GM08714 (cell line): Measurements from ENCODE around the gene CTIF.

ENCODE experiments used
- H3K4me3 ChIP-seq: fragments of 200-500 bp; sonication (Bioruptor generic); 2 replicates; pipeline ENCODE4 v1.5.1; 2014; ENCODE audit warnings: mild to moderate bottlenecking, low read length, inconsistent platforms
- ZNF274 ChIP-seq: IDR thresholded peaks from 2 replicates; pipeline ENCODE4 v1.6.1; 2012; ENCODE audit warnings: mild to moderate bottlenecking, low read depth, low read length

The CTIF gene

GRCh38 chr18:48904847-48905394 is 366.1 kb downstream of the CTIF start:
- no peak overlapping the region for H3K4me3 ChIP-seq
- no peak for TF ChIP-seq ZNF274

GRCh38 chr18:48905513-48905912 is 366.7 kb downstream of the CTIF start:
- no peak overlapping the region for H3K4me3 ChIP-seq
- no peak for TF ChIP-seq ZNF274

GRCh38 chr18:48908916-48909315 is 370.1 kb downstream of the CTIF start:
- H3K4me3 ChIP-seq, result no peak overlapping the region
- no peak for TF ChIP-seq ZNF274

GRCh38 chr18:48909721-48910120 is 370.9 kb downstream of the CTIF start:
- no peak for TF ChIP-seq ZNF274
- H3K4me3 ChIP-seq, result no peak overlapping the region

GRCh38 chr18:48910972-48911545 is 372.2 kb downstream of the CTIF start:
- no peak for TF ChIP-seq ZNF274
- H3K4me3 ChIP-seq, result no peak overlapping the region
